ENCODE results near the gene UTS2R.

UTS2R gene

DNA sequence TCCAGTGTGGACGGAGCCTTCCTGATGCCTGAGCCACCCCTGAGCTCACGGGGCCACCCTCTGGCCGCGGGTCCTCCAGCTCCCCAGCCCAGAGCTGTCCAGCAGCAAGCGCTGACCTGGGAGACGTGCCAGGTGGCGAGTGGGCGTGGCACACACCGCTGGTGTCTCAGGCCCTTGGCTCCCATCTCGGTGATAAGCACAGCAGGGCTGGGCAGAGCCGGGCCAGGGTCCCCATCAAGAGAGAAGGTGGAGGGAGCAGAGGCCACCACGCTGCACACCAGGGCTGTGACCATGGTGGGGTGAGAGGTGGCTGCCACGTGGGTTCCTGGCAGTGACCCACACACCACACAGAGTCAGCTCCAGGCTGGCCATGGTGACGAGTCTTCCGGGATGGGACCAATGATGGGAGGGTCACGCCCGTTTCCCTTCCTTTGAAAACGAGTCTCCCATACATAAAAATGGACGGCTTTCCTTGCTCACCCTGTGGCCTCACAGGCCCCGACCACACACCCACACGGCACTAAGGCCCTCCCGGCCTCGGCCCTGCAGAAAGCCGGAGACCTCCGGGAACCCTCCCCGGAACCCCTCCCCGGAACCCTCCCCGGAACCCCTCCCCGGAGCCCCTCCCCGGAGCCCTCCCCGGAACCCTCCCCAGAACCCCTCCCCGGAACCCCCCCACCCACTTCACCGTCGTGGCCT is 16.8 kb downstream of the UTS2R start:
- H3K9me3 ChIP-seq (ENCODE audit: low read length): no peaks in the 10 kb centered on the region
- no peak overlapping the region for H3K4me3 ChIP-seq (ENCODE audit: low read length)
- no peak overlapping the region for H2AFZ ChIP-seq (ENCODE audit: low read depth, low read length)
- peaks cover 23% of the 10 kb centered on the region for H3K4me1 ChIP-seq (ENCODE audit: insufficient read depth, low read length)
- peaks cover 20% of the 10 kb centered on the region for H3K36me3 ChIP-seq (ENCODE audit: insufficient read depth, low read length)
- H3K27me3 ChIP-seq (ENCODE audit: insufficient read depth, low read length): no peaks in the 10 kb centered on the region

GRCh38 chr17:82388922-82389283 is 17.3 kb downstream of the UTS2R start:
- H3K4me1 ChIP-seq (ENCODE audit: insufficient read depth, low read length): peaks cover 18% of the 10 kb centered on the region
- no peak overlapping the region for H3K4me3 ChIP-seq (ENCODE audit: low read length)
- no peak overlapping the region for H2AFZ ChIP-seq (ENCODE audit: low read depth, low read length)
- peaks cover 21% of the 10 kb centered on the region for H3K36me3 ChIP-seq (ENCODE audit: insufficient read depth, low read length)
- no peaks in the 10 kb centered on the region for H3K9me3 ChIP-seq (ENCODE audit: low read length)
- no peaks in the 10 kb centered on the region for H3K27me3 ChIP-seq (ENCODE audit: insufficient read depth, low read length)

- Histone ChIP-seq H3K9me3 (ENCODE audit: low read length) (no peaks in the 10 kb centered on the region), H3K27me3 (ENCODE audit: insufficient read depth, low read length) (no peaks in the 10 kb centered on the region), H2AFZ (ENCODE audit: low read depth, low read length) (no peak overlapping the region), H3K4me1 (ENCODE audit: insufficient read depth, low read length) (peaks cover 17% of the 10 kb centered on the region), H3K36me3 (ENCODE audit: insufficient read depth, low read length) (peaks cover 24% of the 10 kb centered on the region), H3K4me3 (ENCODE audit: low read length) (no peak overlapping the region)
These were observed 17.8 kb downstream of the UTS2R start for GRCh38 chr17:82389379-82389778.

DNA sequence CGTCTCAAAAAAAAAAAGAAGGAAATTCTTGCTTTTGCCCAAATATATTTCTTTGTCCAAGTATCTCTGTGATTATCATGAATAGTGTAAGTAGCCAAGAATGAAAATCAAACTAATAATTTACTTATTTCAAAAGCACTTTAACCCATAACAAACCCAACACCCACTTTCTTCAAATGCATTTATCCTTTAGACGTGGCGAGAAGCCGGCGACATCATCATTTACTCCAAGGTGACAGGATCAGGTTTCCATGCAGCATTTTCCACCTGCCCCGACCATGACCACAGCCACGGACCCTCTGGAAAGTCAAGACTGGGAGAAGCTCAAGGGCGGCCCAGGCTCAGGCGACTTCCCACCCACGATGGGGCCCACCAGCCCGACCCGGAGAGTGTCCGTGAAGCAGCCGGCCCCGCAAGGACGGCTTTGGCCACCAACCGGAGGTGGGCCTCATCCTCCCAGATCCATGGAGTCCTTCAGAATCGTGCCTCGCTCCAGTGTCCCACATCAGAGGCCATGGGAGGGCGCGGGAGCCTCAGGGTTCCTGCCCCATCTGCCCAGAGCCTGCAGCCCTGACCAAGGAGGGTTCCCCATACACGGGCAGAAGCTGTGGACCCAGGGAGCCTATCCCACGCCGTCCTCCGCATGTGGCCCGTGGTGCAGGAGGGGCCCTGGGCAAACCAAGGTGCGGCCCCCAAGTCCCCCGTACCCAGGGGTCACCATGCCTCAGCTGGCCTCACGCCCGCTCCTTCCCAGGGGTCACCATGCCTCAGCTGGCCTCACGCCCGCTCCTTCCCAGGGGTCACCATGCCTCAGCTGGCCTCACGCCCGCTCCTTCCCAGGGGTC is 18.7 kb downstream of the UTS2R start:
- no peak overlapping the region for H3K4me3 ChIP-seq (ENCODE audit: low read length)
- H3K4me1 ChIP-seq (ENCODE audit: insufficient read depth, low read length): peaks cover 8% of the 10 kb centered on the region
- no peaks in the 10 kb centered on the region for H3K27me3 ChIP-seq (ENCODE audit: insufficient read depth, low read length)
- no peaks in the 10 kb centered on the region for H3K9me3 ChIP-seq (ENCODE audit: low read length)
- no peak overlapping the region for H2AFZ ChIP-seq (ENCODE audit: low read depth, low read length)
- H3K36me3 ChIP-seq (ENCODE audit: insufficient read depth, low read length): peaks cover 26% of the 10 kb centered on the region

GRCh38 chr17:82390860-82391435 is 19.4 kb downstream of the UTS2R start:
- Histone ChIP-seq H3K4me1 (ENCODE audit: insufficient read depth, low read length) (peaks cover under 1% of the 10 kb centered on the region), H2AFZ (ENCODE audit: low read depth, low read length) (no peak overlapping the region), H3K36me3 (ENCODE audit: insufficient read depth, low read length) (peaks cover 26% of the 10 kb centered on the region), H3K9me3 (ENCODE audit: low read length) (no peaks in the 10 kb centered on the region), H3K4me3 (ENCODE audit: low read length) (no peak overlapping the region), H3K27me3 (ENCODE audit: insufficient read depth, low read length) (no peaks in the 10 kb centered on the region)

- Histone ChIP-seq H3K27me3 (ENCODE audit: insufficient read depth, low read length) (no peaks in the 10 kb centered on the region), H2AFZ (ENCODE audit: low read depth, low read length) (no peak overlapping the region), H3K36me3 (ENCODE audit: insufficient read depth, low read length) (peaks cover 26% of the 10 kb centered on the region), H3K4me3 (ENCODE audit: low read length) (no peak overlapping the region), H3K9me3 (ENCODE audit: low read length) (no peaks in the 10 kb centered on the region), H3K4me1 (ENCODE audit: insufficient read depth, low read length) (no peaks in the 10 kb centered on the region)
These were observed 20.0 kb downstream of the UTS2R start for GRCh38 chr17:82391496-82392066.

DNA sequence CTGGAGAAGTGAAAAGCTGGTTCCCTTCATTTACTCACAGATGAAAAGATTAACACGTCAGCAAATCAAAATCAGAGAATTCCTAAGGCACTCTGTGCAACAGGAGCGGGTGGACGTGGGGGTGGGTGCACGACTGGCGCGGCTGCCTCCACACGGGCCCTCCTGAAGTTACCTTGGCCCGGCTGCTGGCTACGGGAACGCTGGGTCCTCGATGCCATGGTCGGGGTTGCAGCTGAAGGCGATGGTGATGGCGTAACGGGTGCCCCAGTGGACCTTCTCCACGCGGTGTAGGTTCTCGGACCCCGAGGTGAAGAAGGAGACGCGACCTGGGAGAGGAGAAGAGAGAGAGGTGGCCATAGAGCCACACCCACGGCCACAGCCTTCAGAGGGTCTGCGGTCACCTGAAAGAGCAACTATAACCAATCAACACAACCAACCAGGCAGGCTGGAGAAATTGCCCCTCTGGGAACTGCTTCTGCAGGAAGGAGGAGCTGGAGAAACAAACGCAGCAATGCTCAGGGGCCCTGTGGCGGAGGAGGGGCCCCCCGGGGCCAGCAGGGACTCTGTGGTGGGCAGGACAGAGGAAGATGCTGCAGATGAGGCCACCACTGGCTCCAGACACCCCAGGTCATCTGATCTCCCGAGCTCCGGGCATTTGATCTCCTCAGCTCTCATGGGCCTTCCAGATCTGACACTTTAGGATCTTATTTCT is 20.8 kb downstream of the UTS2R start:
- no peak overlapping the region for H3K4me3 ChIP-seq (ENCODE audit: low read length)
- no peak overlapping the region for H2AFZ ChIP-seq (ENCODE audit: low read depth, low read length)
- no peaks in the 10 kb centered on the region for H3K27me3 ChIP-seq (ENCODE audit: insufficient read depth, low read length)
- no peaks in the 10 kb centered on the region for H3K9me3 ChIP-seq (ENCODE audit: low read length)
- H3K36me3 ChIP-seq (ENCODE audit: insufficient read depth, low read length): peaks cover 26% of the 10 kb centered on the region
- no peaks in the 10 kb centered on the region for H3K4me1 ChIP-seq (ENCODE audit: insufficient read depth, low read length)

DNA sequence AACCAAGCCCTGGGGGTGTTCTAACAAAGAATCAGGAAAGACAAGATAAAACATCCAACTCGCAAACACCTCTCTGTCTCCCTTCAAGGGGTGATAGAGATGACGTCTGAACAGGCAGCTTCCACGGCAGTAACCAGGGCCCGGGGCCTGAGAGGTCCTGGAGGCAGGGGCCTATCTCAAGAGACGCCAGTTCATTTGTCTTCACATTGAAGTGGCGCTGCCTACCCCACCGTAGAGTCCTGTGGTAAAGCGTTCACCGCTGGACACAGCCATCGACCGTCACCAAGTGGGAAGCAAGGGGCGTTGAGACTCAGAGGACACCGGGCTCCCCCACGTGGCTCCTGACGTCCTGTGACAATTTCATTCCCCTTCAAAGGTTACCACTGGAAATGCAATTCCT is 21.4 kb downstream of the UTS2R start:
- no peaks in the 10 kb centered on the region for H3K9me3 ChIP-seq (ENCODE audit: low read length)
- no peak overlapping the region for H3K4me3 ChIP-seq (ENCODE audit: low read length)
- H3K4me1 ChIP-seq (ENCODE audit: insufficient read depth, low read length): no peaks in the 10 kb centered on the region
- H3K27me3 ChIP-seq (ENCODE audit: insufficient read depth, low read length): no peaks in the 10 kb centered on the region
- H3K36me3 ChIP-seq (ENCODE audit: insufficient read depth, low read length): peaks cover 26% of the 10 kb centered on the region
- H2AFZ ChIP-seq (ENCODE audit: low read depth, low read length): no peak overlapping the region

DNA sequence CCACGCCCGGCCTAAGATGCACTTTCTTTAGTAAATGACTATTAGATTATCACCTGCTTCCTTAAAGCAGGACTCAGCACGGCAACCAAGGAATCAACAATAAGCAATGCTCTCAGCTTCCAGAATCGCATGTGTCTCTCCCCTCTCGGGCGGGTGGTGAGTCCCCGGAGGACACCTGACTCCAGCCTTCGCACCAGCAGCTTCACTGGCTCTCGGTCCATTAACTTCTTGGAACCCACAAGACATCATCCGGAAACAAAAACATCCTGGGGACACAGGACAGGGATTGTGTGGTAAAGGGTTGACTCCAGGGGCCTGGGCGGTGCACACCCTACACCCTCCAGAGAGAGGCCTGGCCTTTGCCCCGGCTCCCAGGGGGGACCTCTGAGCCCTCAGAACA is 22.7 kb downstream of the UTS2R start:
- Histone ChIP-seq H2AFZ (ENCODE audit: low read depth, low read length) (no peak overlapping the region), H3K36me3 (ENCODE audit: insufficient read depth, low read length) (peaks cover 28% of the 10 kb centered on the region), H3K4me1 (ENCODE audit: insufficient read depth, low read length) (no peaks in the 10 kb centered on the region), H3K9me3 (ENCODE audit: low read length) (no peaks in the 10 kb centered on the region), H3K27me3 (ENCODE audit: insufficient read depth, low read length) (no peaks in the 10 kb centered on the region), H3K4me3 (ENCODE audit: low read length) (no peak overlapping the region)

- H2AFZ ChIP-seq (ENCODE audit: low read depth, low read length): no peak overlapping the region
- no peaks in the 10 kb centered on the region for H3K4me1 ChIP-seq (ENCODE audit: insufficient read depth, low read length)
- H3K9me3 ChIP-seq (ENCODE audit: low read length): no peaks in the 10 kb centered on the region
- no peaks in the 10 kb centered on the region for H3K27me3 ChIP-seq (ENCODE audit: insufficient read depth, low read length)
- H3K4me3 ChIP-seq (ENCODE audit: low read length): no peak overlapping the region
- H3K36me3 ChIP-seq (ENCODE audit: insufficient read depth, low read length): peaks cover 33% of the 10 kb centered on the region
These were observed 25.3 kb downstream of the UTS2R start for GRCh38 chr17:82396601-82397435.

GRCh38 chr17:82397449-82398335 is 26.1 kb downstream of the UTS2R start:
- H3K4me3 ChIP-seq (ENCODE audit: low read length): no peak overlapping the region
- no peaks in the 10 kb centered on the region for H3K4me1 ChIP-seq (ENCODE audit: insufficient read depth, low read length)
- H3K9me3 ChIP-seq (ENCODE audit: low read length): no peaks in the 10 kb centered on the region
- H3K27me3 ChIP-seq (ENCODE audit: insufficient read depth, low read length): no peaks in the 10 kb centered on the region
- peaks cover 26% of the 10 kb centered on the region for H3K36me3 ChIP-seq (ENCODE audit: insufficient read depth, low read length)
- no peak overlapping the region for H2AFZ ChIP-seq (ENCODE audit: low read depth, low read length)
